Subcutaneous preadipocyte (primary cell): ENCODE measurements around the gene SERPINI1. TPM values are rescaled to one million over a fixed set of nuclear protein-coding genes. Genes with fewer than 3 reads are reported as not detected.

Experiments used
- small RNA-seq: library from RNA; depleted of rRNA; stranded (forward); fragments of <200 nt; gene quantifications from one replicate; pipeline ENCODE3, GENCODE V24; 2012
- total RNA-seq: library from RNA; depleted of rRNA; stranded (reverse); fragments of >200 nt; gene quantifications from 2 replicates; pipeline ENCODE4 v1.2.3, GENCODE V29; 2012

Gene SERPINI1, protein sequence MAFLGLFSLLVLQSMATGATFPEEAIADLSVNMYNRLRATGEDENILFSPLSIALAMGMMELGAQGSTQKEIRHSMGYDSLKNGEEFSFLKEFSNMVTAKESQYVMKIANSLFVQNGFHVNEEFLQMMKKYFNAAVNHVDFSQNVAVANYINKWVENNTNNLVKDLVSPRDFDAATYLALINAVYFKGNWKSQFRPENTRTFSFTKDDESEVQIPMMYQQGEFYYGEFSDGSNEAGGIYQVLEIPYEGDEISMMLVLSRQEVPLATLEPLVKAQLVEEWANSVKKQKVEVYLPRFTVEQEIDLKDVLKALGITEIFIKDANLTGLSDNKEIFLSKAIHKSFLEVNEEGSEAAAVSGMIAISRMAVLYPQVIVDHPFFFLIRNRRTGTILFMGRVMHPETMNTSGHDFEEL
- total RNA-seq: 0.78 and 1.5 TPM in 2 replicates

DNA sequence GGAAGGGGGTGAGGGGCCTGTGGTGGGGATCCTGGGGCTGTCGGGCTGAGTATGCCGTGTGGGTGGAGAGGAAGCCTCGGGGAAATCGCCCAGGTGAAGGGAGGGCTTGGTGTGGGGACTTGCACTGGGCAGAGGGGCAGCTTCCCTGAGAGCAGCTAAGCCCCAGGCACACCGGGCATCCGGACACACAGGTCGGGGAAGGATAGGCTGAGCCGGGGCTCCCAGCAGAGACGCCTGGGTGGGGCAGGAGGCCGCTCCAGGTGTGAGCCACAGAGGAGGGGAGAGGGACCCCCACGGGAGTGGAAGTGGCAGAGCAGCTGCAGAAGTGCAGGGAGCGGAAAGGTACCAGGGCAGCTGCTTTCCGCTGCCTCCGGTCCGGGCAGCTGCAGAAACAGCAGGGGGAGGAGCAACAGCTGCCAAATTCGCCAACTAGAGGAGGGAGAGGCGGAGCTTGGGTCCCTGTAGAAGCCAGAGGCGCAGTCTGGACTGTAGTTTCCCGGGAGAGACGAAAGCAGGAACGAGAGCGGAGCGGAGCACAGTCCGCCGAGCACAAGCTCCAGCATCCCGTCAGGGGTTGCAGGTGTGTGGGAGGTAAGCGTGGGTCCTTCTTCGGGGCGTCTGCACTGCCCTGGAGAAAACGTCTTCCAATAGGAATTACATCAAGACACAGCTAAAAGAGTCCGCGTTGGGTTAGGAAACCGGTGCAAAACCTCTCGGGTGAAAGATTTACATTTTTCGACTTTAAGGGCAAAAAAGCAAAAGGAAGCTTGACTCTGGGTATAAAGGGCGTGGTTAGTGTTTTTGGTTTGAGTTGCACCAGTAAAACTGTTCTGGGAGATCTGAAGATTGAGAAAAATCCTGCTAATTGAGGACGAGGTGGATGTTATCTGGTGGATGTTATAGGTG, at the start of gene SERPINI1:
TSS of gene SERPINI1 (plus strand) at position 489 of the 906 bp plus-strand sequence. CDS start 53,408 bp downstream, outside the sequence.

DNA sequence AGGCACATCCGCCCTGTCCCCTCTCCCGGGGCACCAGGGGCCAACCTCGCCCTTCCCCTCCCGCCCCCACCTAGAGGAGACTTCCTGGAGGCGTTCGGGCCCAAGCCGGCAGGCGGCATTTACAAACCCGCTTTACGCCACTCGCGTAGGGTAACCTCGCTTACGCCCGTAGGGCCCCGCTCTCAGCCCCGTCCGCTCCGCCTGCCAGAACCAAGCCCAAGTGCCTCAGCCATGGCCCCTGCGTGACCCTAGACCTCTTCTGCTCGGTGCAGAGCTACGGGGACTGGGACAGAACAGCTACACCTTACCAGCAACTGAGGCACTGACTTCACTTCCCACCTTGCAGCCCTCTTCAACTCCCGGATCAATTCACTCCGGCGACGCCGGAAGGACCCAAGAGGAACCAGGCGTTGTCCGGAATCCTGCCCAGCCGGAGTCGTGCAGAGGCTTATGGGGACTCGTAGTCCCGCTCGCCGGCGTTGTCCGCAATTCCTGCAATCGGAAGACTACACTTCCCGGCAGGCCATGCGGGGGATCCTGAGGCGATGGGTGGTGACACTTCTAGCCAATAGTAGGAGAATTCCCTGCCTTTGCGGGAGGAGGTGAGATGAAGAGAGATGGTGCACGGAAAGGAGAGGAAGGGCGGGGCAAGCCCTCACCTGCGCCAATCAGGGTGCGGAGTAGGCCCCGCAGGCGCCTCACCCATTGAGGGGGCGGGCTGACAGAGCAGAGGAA, 856 bp upstream of the SERPINI1 start, which contains the start of gene PDCD10:
TSS of gene PDCD10 (minus strand) at position 395 of the 735 bp plus-strand sequence. CDS start 14,735 bp downstream, outside the sequence.

Small RNA genes lying within 50 kb of the gene (small RNA-seq; reads per million reads assigned to genes)
- gene HMGN1P8: not detected

Other genes starting within 250 kb of the SERPINI1 start
- under 0.01 and 0.20 TPM in 2 replicates for gene WDR49, start 81.8 kb upstream of the SERPINI1 start, total RNA-seq
- 46.3 and 47.1 TPM in 2 replicates for gene PDCD10, start 829 bp upstream of the SERPINI1 start, total RNA-seq